ENCODE results near the gene ZNF362.
"Not testable (repeated sequence)": the region's sequence is repeated elsewhere in the genome, so short reads cannot be mapped to it uniquely, and the experiment has no call there.

The ZNF362 gene

GRCh38 chr1:33234588-33234990, 21.7 kb upstream of the ZNF362 start:
- no peak overlapping the region for H3K4me3 ChIP-seq (ENCODE audit: low read depth, low read length)
- DNase-seq (ENCODE audit: low read depth, low spot score) = peak; percentile 49
- in situ Hi-C loops (cut with HindIII; ENCODE audit: low sequenced_read_pairs) = no loop called here
- TF ChIP-seq, protein P1, sequence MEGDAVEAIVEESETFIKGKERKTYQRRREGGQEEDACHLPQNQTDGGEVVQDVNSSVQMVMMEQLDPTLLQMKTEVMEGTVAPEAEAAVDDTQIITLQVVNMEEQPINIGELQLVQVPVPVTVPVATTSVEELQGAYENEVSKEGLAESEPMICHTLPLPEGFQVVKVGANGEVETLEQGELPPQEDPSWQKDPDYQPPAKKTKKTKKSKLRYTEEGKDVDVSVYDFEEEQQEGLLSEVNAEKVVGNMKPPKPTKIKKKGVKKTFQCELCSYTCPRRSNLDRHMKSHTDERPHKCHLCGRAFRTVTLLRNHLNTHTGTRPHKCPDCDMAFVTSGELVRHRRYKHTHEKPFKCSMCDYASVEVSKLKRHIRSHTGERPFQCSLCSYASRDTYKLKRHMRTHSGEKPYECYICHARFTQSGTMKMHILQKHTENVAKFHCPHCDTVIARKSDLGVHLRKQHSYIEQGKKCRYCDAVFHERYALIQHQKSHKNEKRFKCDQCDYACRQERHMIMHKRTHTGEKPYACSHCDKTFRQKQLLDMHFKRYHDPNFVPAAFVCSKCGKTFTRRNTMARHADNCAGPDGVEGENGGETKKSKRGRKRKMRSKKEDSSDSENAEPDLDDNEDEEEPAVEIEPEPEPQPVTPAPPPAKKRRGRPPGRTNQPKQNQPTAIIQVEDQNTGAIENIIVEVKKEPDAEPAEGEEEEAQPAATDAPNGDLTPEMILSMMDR (IDR thresholded peaks at IDR 0.05; ENCODE audit: low read depth, low read length) = no peak

- in situ Hi-C loops (cut with HindIII; ENCODE audit: low sequenced_read_pairs) = no loop called here
- no peak overlapping the region for H3K4me3 ChIP-seq (ENCODE audit: low read depth, low read length)
- TF ChIP-seq, protein P1 (IDR thresholded peaks at IDR 0.05; ENCODE audit: low read depth, low read length) = no peak
- DNase-seq (ENCODE audit: low read depth, low spot score) = no peak
Observed at GRCh38 chr1:33235521-33235920, 20.8 kb upstream of the ZNF362 start.

DNA sequence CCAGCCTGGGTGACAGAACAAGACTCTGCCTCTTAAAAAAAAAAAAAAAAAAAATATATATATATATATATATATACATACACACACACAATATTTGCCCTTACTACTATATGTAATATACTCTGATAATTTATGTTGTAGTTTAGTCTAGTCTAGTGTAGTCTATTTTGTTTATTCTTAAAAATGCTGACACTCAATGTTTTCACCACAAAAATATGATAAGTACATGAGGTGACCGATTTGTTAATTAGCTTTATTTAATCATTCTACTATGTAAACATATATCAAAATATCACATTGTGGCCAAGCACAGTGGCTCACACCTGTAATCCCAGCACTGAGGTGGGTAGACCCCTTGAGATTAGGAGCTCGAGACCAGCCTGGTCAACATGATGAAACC, 19.8 kb upstream of the ZNF362 start:
- no peak overlapping the region for H3K4me3 ChIP-seq (ENCODE audit: low read depth, low read length)
- TF ChIP-seq, protein P1 (IDR thresholded peaks at IDR 0.05; ENCODE audit: low read depth, low read length) = no peak
- no peak for DNase-seq (ENCODE audit: low read depth, low spot score)
- in situ Hi-C loops (cut with HindIII; ENCODE audit: low sequenced_read_pairs) = no loop called here

DNA sequence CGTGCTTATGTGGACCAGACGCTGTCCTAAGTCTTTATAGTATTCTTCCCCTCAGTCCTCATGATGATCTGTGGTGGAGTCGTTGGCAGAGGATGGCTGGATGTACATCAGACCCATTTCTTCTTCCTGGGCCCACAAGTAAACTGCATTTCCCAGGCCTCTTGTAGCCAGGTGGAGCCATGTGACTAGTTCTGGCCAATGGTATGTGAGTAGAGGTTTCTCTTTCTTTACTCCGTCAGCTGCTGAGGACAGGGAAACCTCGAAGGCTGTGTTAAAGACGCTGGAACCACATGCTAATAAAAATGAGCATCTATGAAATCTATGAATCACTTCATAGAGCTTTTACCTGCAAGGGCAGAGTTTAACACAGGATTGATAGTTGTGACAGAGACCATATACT, 18.7 kb upstream of the ZNF362 start:
- DNase-seq (ENCODE audit: low read depth, low spot score) = no peak
- no peak overlapping the region for H3K4me3 ChIP-seq (ENCODE audit: low read depth, low read length)
- TF ChIP-seq, protein P1 (IDR thresholded peaks at IDR 0.05; ENCODE audit: low read depth, low read length) = no peak
- in situ Hi-C loops (cut with HindIII; ENCODE audit: low sequenced_read_pairs) = no loop called here

GRCh38 chr1:33238194-33238724, 18.0 kb upstream of the ZNF362 start:
- H3K4me3 ChIP-seq (ENCODE audit: low read depth, low read length); DNase-seq (ENCODE audit: low read depth, low spot score); in situ Hi-C loops (cut with HindIII; ENCODE audit: low sequenced_read_pairs): not testable (repeated sequence)

DNA sequence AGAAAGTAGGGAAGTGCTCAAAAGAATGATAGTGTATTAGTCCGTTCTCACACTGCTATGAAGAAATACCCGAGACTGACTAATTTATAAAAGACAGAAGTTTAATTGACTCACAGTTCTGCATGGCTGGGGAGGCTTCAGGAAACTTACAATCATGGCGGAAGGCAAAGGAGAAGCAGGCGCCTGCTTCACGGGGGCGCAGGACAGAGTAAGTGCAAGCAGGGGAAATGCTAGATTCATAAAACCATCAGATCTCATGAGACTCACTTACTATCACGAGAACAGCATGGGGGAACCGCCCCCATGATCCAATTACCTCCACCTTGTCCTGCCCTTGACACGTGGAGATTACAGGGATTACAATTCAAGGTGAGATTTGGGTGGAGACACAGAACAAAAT, 16.9 kb upstream of the ZNF362 start:
- DNase-seq (ENCODE audit: low read depth, low spot score); in situ Hi-C loops (cut with HindIII; ENCODE audit: low sequenced_read_pairs); H3K4me3 ChIP-seq (ENCODE audit: low read depth, low read length): not testable (repeated sequence)

- in situ Hi-C loops (cut with HindIII; ENCODE audit: low sequenced_read_pairs) = no loop called here
- TF ChIP-seq, protein P1 (IDR thresholded peaks at IDR 0.05; ENCODE audit: low read depth, low read length) = no peak
- no peak overlapping the region for H3K4me3 ChIP-seq (ENCODE audit: low read depth, low read length)
- no peak for DNase-seq (ENCODE audit: low read depth, low spot score)
Observed at GRCh38 chr1:33241866-33242265, 14.4 kb upstream of the ZNF362 start.

DNA sequence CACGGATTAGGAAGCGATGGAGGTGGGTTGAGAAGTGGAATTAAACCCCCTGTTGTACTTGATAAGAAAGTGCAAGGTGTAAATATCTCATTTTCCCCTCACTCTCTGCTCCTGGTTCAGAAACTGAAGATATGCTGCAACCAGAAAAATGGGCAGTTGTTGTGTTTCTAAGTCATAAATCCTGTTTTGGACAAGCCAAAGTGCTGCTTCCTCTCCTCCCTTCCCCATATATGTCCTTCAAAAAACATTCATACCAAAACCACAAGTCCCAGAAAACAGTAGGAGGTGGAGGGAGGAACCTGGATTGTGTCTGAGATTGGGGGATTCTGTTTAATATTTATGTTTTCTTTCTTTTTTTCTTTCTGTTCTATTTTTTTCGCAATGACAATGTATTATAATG, 13.6 kb upstream of the ZNF362 start:
- no peak for DNase-seq (ENCODE audit: low read depth, low spot score)
- in situ Hi-C loops (cut with HindIII; ENCODE audit: low sequenced_read_pairs) = no loop called here
- H3K4me3 ChIP-seq (ENCODE audit: low read depth, low read length) = no peak overlapping the region
- TF ChIP-seq, protein P1 (IDR thresholded peaks at IDR 0.05; ENCODE audit: low read depth, low read length) = no peak
